PC-3 (cell line): ENCODE results near the gene TPPP. TPM values are rescaled to one million over a fixed set of nuclear protein-coding genes. Genes with fewer than 3 reads are reported as not detected.

Experiments
- ATAC-seq: fragments of 200-7000 bp; cut with Tn5 transposase; 2 replicates; pipeline ENCODE4 v1.9.1; 2020; ENCODE audit warnings: mild to moderate bottlenecking, moderate library complexity
- BruUV-seq: library from RNA; stranded (reverse); fragments of 400-500 nt; replicated peaks from 2 replicates; lab custom pipeline; 2021; lab: Mats Ljungman, UMichigan
- CTCF ChIA-PET: fragments of 300-600 bp; sonication (Branson Sonifier 250); formaldehyde crosslinking; loops from one replicate; lab custom pipeline; 2022; ENCODE audit warnings: antibody characterized with exemption; lab: Charles Lee
- POLR2A ChIA-PET: fragments of 300-600 bp; sonication (Branson Sonifier 250); formaldehyde crosslinking; loops from one replicate; lab custom pipeline; 2022; ENCODE audit warnings: antibody characterized with exemption; ENCODE audit not compliant: unreplicated experiment; lab: Charles Lee
- DNase-seq: peaks from one replicate; pipeline ENCODE4 v3.0.0-alpha.2; 2015
- H2AFZ ChIP-seq: fragments of 300-600 bp; sonication (generic); 2 replicates; pipeline ENCODE4 v1.6.0; 2016; ENCODE audit warnings: antibody characterized with exemption, low read length
- H3F3A ChIP-seq: fragments of 300-600 bp; sonication (generic); one replicate; pipeline ENCODE4 v1.6.0; 2017; ENCODE audit warnings: antibody characterized with exemption, low read length, control low read depth, mild to moderate bottlenecking; ENCODE audit not compliant: unreplicated experiment
- H3K27ac ChIP-seq: fragments of 300-600 bp; sonication (generic); 2 replicates; pipeline ENCODE4 v1.5.1; 2016; ENCODE audit warnings: mild to moderate bottlenecking, low read length
- H3K27me3 ChIP-seq: fragments of 300-600 bp; sonication (generic); 2 replicates; pipeline ENCODE4 v1.6.1; 2016; ENCODE audit warnings: low read length, mixed read lengths
- H3K36me3 ChIP-seq: fragments of 300-600 bp; sonication (generic); 2 replicates; pipeline ENCODE4 v1.6.1; 2016; ENCODE audit warnings: low read depth, mixed run types, low read length, mixed read lengths
- H3K4me1 ChIP-seq: fragments of 300-600 bp; sonication (generic); 2 replicates; pipeline ENCODE4 v1.5.1; 2016; ENCODE audit warnings: low read length; ENCODE audit not compliant: insufficient read depth
- H3K4me2 ChIP-seq: fragments of 300-600 bp; sonication (generic); 2 replicates; pipeline ENCODE4 v1.6.0; 2016; ENCODE audit warnings: low read length
- H3K4me3 ChIP-seq: fragments of 300-600 bp; sonication (generic); 2 replicates; pipeline ENCODE4 v1.5.1; 2016; ENCODE audit warnings: mild to moderate bottlenecking, low read length, mixed read lengths
- H3K79me2 ChIP-seq: fragments of 300-600 bp; sonication (generic); 2 replicates; pipeline ENCODE4 v1.6.1; 2017; ENCODE audit warnings: low read length, mixed read lengths
- H3K9ac ChIP-seq: fragments of 300-600 bp; sonication (generic); 2 replicates; pipeline ENCODE4 v1.6.0; 2016; ENCODE audit warnings: mild to moderate bottlenecking, low read length
- H3K9me2 ChIP-seq: fragments of 300-600 bp; sonication (generic); replicated peaks from 2 replicates; pipeline ENCODE4 v1.6.1; 2016; ENCODE audit warnings: mixed run types, low read length, mixed read lengths
- H3K9me3 ChIP-seq: fragments of 300-600 bp; sonication (generic); 2 replicates; pipeline ENCODE4 v1.6.1; 2016; ENCODE audit warnings: low read length, mixed read lengths
- H4K20me1 ChIP-seq: fragments of 300-600 bp; sonication (generic); 2 replicates; pipeline ENCODE4 v1.6.1; 2016; ENCODE audit warnings: low read length, mixed read lengths
- EZH2 ChIP-seq: fragments of 300-600 bp; sonication (generic); IDR thresholded peaks from one replicate; pipeline ENCODE4 v1.6.1; 2017; ENCODE audit warnings: antibody characterized with exemption, mild to moderate bottlenecking, low read length; ENCODE audit not compliant: unreplicated experiment
- EZH2phosphoT487 ChIP-seq: fragments of 300-600 bp; sonication (generic); IDR thresholded peaks from 2 replicates; pipeline ENCODE4 v1.6.1; 2018; ENCODE audit warnings: mild to moderate bottlenecking, antibody characterized with exemption, low read length, borderline replicate concordance
- intact Hi-C: fragments of 100-400 bp; cut with micrococcal nuclease; formaldehyde crosslinking; loops from 2 replicates; pipeline ENCODE4 v1.9.0; 2023
- total RNA-seq: library from RNA; depleted of rRNA; stranded (reverse); fragments of >200 nt; gene quantifications from 2 replicates; pipeline ENCODE4 v1.2.3, GENCODE V29; 2014
- TF ChIP-seq, protein P1 (sequence below): fragments of 300-600 bp; sonication (generic); conservative IDR thresholded peaks from 2 replicates; pipeline ENCODE4 v1.5.1; 2017; ENCODE audit warnings: antibody characterized with exemption, low read depth, mild to moderate bottlenecking, low read length

Gene TPPP
- total RNA-seq, 1 experiment from 2014 or later, result 1.9 TPM

DNA sequence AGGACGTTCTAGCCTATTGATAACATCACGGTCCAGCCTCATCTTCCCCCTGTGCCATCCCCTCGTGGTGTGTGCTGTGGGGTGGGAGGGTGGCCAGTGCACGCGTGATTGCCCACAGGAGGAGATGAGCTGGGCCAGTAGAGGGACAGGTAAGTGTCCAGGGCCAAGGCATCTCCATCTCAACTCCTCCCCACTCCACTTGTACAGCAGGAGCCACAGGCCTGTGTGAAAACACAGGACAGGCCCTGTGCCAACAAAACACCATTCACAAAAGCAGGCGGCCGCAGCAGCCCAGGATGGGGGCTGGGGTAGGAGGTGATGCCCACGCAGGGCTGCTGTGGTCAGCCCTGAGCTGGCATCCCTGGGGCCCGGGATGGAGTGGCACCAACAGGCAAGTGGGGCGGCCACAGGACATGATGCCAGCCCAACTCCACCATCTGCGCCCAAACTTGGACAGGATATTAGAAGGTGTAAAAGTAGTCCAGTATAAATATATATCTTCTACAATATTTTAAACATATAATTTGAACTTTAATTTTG, 32.6 kb downstream of the TPPP start:
- Histone ChIP-seq H3K9me2 (no peaks in the 10 kb centered on the region), H3K27me3 (no peaks in the 10 kb centered on the region), H3K4me1 (peaks cover 14% of the 10 kb centered on the region), H3K9me3 (no peaks in the 10 kb centered on the region), H4K20me1 (no peaks in the 10 kb centered on the region), H2AFZ (no peak overlapping the region), H3K79me2 (no peaks in the 10 kb centered on the region), H3K4me3 (no peak overlapping the region), H3K27ac (no peak overlapping the region), H3F3A (no peaks in the 10 kb centered on the region), H3K9ac (no peak overlapping the region), H3K36me3 (peaks cover 46% of the 10 kb centered on the region), H3K4me2 (no peak overlapping the region)
- BruUV-seq, result no TSS peak
- TF ChIP-seq EZH2 (no peak), EZH2phosphoT487 (no peak)
- TF ChIP-seq, protein P1, sequence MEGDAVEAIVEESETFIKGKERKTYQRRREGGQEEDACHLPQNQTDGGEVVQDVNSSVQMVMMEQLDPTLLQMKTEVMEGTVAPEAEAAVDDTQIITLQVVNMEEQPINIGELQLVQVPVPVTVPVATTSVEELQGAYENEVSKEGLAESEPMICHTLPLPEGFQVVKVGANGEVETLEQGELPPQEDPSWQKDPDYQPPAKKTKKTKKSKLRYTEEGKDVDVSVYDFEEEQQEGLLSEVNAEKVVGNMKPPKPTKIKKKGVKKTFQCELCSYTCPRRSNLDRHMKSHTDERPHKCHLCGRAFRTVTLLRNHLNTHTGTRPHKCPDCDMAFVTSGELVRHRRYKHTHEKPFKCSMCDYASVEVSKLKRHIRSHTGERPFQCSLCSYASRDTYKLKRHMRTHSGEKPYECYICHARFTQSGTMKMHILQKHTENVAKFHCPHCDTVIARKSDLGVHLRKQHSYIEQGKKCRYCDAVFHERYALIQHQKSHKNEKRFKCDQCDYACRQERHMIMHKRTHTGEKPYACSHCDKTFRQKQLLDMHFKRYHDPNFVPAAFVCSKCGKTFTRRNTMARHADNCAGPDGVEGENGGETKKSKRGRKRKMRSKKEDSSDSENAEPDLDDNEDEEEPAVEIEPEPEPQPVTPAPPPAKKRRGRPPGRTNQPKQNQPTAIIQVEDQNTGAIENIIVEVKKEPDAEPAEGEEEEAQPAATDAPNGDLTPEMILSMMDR, result no peak
- intact Hi-C loops, result no loop called here
- DNase-seq (no peak), ATAC-seq (no peak)
- ChIA-PET CTCF (no interaction called here), POLR2A (no interaction called here)

DNA sequence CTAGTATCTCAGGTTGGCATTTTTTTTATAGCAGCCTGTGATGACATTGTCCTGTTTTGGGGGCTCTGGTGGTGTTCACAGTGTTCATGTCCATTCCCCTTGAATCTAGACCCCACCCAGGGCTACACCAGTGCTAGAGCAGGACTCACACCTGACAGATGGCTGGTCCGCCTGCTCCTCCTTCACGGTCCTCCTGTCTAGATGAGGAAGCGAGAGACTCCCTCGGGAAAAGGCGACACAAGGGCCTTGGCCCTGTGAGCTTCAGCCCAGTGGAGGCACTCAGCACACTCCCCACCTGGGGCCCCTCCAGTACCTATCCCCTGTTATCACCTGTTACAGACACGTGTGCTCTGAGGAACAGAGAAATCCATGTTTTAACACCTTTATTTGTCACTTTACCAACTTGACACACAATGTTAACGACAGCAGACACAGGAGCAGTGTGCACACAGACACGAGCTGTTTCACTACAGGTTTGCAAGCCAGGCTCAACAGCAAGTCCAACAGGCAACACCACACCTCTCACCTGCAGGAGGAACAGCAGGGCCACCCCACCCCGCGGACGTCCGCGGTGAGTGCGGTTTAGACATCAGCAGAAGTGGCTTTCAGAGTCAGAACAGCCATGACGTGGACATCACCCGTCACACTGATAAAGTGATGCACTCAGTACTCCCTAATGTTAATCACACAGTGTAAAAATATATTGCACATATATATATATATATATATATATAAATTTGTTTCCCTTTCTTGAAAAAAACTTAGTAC, 33.5 kb downstream of the TPPP start:
- no TSS peak for BruUV-seq
- Histone ChIP-seq H3K4me3 (no peak overlapping the region), H3K27me3 (no peaks in the 10 kb centered on the region), H3K27ac (no peak overlapping the region), H3K9me2 (no peaks in the 10 kb centered on the region), H3K9me3 (no peaks in the 10 kb centered on the region), H4K20me1 (no peaks in the 10 kb centered on the region), H3K4me2 (no peak overlapping the region), H3F3A (no peaks in the 10 kb centered on the region), H3K36me3 (peaks cover 43% of the 10 kb centered on the region), H3K9ac (no peak overlapping the region), H2AFZ (no peak overlapping the region), H3K4me1 (peaks cover 14% of the 10 kb centered on the region), H3K79me2 (no peaks in the 10 kb centered on the region)
- no peak for ATAC-seq
- POLR2A ChIA-PET, result no interaction called here
- CTCF ChIA-PET, result no interaction called here
- no peak for DNase-seq
- no peak for TF ChIP-seq EZH2phosphoT487
- no peak for TF ChIP-seq EZH2
- TF ChIP-seq, protein P1, result no peak
- intact Hi-C loops, result loop anchor here (5.0 kb wide), 1 partner anchor 47 kb away; the partner anchor contains the start of gene CEP72

DNA sequence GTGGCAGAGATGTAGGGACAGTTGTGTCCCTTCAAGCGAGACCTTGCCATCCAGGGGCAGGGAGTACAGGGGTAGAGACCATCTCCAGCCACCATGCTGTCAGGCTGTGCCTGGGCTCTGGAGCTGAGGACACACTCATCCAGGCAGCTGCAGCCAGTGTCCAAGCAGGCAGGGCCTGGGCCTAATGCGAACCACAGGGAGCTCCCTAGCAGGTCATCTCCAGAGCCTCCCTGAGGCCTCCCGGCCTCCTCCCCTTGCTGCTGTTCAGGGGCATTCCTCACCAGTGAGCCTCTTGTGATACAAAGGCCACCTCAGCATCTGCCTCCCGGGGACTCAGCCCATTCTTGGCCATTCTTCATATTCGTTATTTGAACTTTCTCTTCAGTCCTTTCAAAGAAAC, 35.0 kb downstream of the TPPP start:
- no peaks in the 10 kb centered on the region for H3F3A ChIP-seq
- H3K9me2 ChIP-seq, result no peaks in the 10 kb centered on the region
- H3K4me2 ChIP-seq, result peak overlapping the region; percentile 32
- H3K9me3 ChIP-seq, result no peaks in the 10 kb centered on the region
- ATAC-seq (peak; percentile 6; the same call in 1 of the 2 replicates), DNase-seq (no peak)
- no TSS peak for BruUV-seq
- no peaks in the 10 kb centered on the region for H3K27me3 ChIP-seq
- no peaks in the 10 kb centered on the region for H3K79me2 ChIP-seq
- H3K9ac ChIP-seq, result peak overlapping the region; percentile 76
- H3K36me3 ChIP-seq, result peaks cover 32% of the 10 kb centered on the region
- intact Hi-C loops, result loop anchor here (5.0 kb wide), 1 partner anchor 46 kb away; the partner anchor contains the start of gene CEP72
- no peak overlapping the region for H2AFZ ChIP-seq
- TF ChIP-seq, protein P1, result no peak
- TF ChIP-seq EZH2 (no peak), EZH2phosphoT487 (no peak)
- peak overlapping the region; percentile 97 for H3K27ac ChIP-seq
- POLR2A ChIA-PET, result no interaction called here
- H3K4me1 ChIP-seq, result peaks cover 14% of the 10 kb centered on the region
- CTCF ChIA-PET, result interaction anchor here (0.6 kb wide), 1 partner anchor 212 kb away, joined by 5 read pairs; no protein-coding TSS in a partner anchor
- H4K20me1 ChIP-seq, result no peaks in the 10 kb centered on the region
- no peak overlapping the region for H3K4me3 ChIP-seq
